ENCODE results near the gene SETD1A. TPM values are rescaled to one million over a fixed set of nuclear protein-coding genes. Genes with fewer than 3 reads are reported as not detected.

SETD1A gene
- total RNA-seq, 1 experiment from 2014 or later, result 33.2 TPM

- peak overlapping the region; percentile 83 for H3K4me3 ChIP-seq
- H4K20me1 ChIP-seq (ENCODE audit: insufficient read depth), result peaks cover 11% of the 10 kb centered on the region
- peaks cover 5% of the 10 kb centered on the region; the same call in 1 of the 2 replicates for H3K9me3 ChIP-seq (ENCODE audit: insufficient read depth, low read depth)
- H2AFZ ChIP-seq, result peak overlapping the region; percentile 80
- H3K4me2 ChIP-seq, result peak overlapping the region; percentile 75
- H3K27ac ChIP-seq, result peak overlapping the region; percentile 90
- ChIA-PET POLR2A (ENCODE audit: unreplicated experiment) (no interaction called here), CTCF (no interaction called here)
- DNase-seq, result peak; percentile 99 to 100
- peaks cover 7% of the 10 kb centered on the region; the same call in 1 of the 2 replicates for H3F3A ChIP-seq (ENCODE audit: insufficient read depth, low read depth)
- TSS peak; percentile 66 for BruUV-seq (replicated peaks)
- intact Hi-C loops (cut with micrococcal nuclease; ENCODE audit: unreplicated experiment), result loop anchor here (1.0 to 2.0 kb wide), 5 partner anchors 26 to 224 kb away; partner anchors contain the start of genes CTF1 and PHKG2
- H3K36me3 ChIP-seq (ENCODE audit: low read depth), result peaks cover 10% of the 10 kb centered on the region; the same call in 1 of the 2 replicates
- no peaks in the 10 kb centered on the region; the same call in 1 of the 2 replicates for H3K4me1 ChIP-seq (replicated peaks; ENCODE audit: insufficient read depth)
- no peak for TF ChIP-seq CTCF (conservative IDR thresholded peaks at IDR 0.05)
- no peaks in the 10 kb centered on the region for H3K27me3 ChIP-seq (ENCODE audit: insufficient read depth, low read depth)
- no peaks in the 10 kb centered on the region for H3K9me2 ChIP-seq (ENCODE audit: insufficient read depth)
- peaks cover 16% of the 10 kb centered on the region for H3K79me2 ChIP-seq (ENCODE audit: low read depth)
Observed at GRCh38 chr16:30922420-30922959, 35.1 kb upstream of the SETD1A start.

- POLR2A ChIA-PET (ENCODE audit: unreplicated experiment), result interaction anchor here (0.6 kb wide), 5 partner anchors 8 to 962 kb away, joined by 3 to 6 read pairs (median 4); no protein-coding TSS in a partner anchor
- no peak for TF ChIP-seq CTCF (conservative IDR thresholded peaks at IDR 0.05)
- TF ChIP-seq EZH2 (IDR thresholded peaks at IDR 0.05; ENCODE audit: low read depth), result no peak
- intact Hi-C loops (cut with micrococcal nuclease; ENCODE audit: unreplicated experiment), result loop anchor here (1.0 to 2.0 kb wide), 8 partner anchors 27 to 265 kb away; partner anchors contain the start of genes CTF1, FBRS, PHKG2 and SETD1A
- Histone ChIP-seq H3K27ac (peak overlapping the region; percentile 90), H3K4me2 (peak overlapping the region; percentile 93), H3K79me2 (ENCODE audit: low read depth) (peaks cover 16% of the 10 kb centered on the region), H3K9me2 (ENCODE audit: insufficient read depth) (no peaks in the 10 kb centered on the region), H3K4me3 (peak overlapping the region; percentile 83), H3F3A (ENCODE audit: insufficient read depth, low read depth) (peaks cover 13% of the 10 kb centered on the region; the same call in 1 of the 2 replicates), H4K20me1 (ENCODE audit: insufficient read depth) (peaks cover 11% of the 10 kb centered on the region), H3K36me3 (ENCODE audit: low read depth) (peaks cover 11% of the 10 kb centered on the region; the same call in 1 of the 2 replicates), H3K9me3 (ENCODE audit: insufficient read depth, low read depth) (peaks cover 5% of the 10 kb centered on the region; the same call in 1 of the 2 replicates), H2AFZ (peak overlapping the region; percentile 77), H3K27me3 (ENCODE audit: insufficient read depth, low read depth) (no peaks in the 10 kb centered on the region), H3K4me1 (replicated peaks; ENCODE audit: insufficient read depth) (no peaks in the 10 kb centered on the region; the same call in 1 of the 2 replicates)
- BruUV-seq (replicated peaks), result no TSS peak
- CTCF ChIA-PET, result interaction anchor here (0.6 to 1.0 kb wide), 6 partner anchors 19 to 533 kb away, joined by 3 to 8 read pairs (median 4); no protein-coding TSS in a partner anchor
- DNase-seq, result peak; percentile 98 to 100
Observed at GRCh38 chr16:30922960-30923535, 34.5 kb upstream of the SETD1A start.

GRCh38 chr16:30923554-30924075 lies 33.9 kb upstream of the SETD1A start, which contains the start of gene FBXL19:
FBXL19 (plus strand) TSS chr16:30923572; CDS start chr16:30925755, 2,183 bp downstream.
- ChIA-PET CTCF (interaction anchor here (0.6 to 1.0 kb wide), 8 partner anchors 18 to 946 kb away, joined by 3 to 8 read pairs (median 4); no protein-coding TSS in a partner anchor), POLR2A (ENCODE audit: unreplicated experiment) (interaction anchor here (0.6 kb wide), 5 partner anchors 7 to 961 kb away, joined by 3 to 6 read pairs (median 4); no protein-coding TSS in a partner anchor)
- intact Hi-C loops (cut with micrococcal nuclease; ENCODE audit: unreplicated experiment), result loop anchor here (1.0 to 2.0 kb wide), 5 partner anchors 27 to 265 kb away; partner anchors contain the start of genes FBRS, PHKG2 and SETD1A
- no TSS peak for BruUV-seq (replicated peaks)
- peaks cover 5% of the 10 kb centered on the region; the same call in 1 of the 2 replicates for H3K9me3 ChIP-seq (ENCODE audit: insufficient read depth, low read depth)
- H3K4me1 ChIP-seq (replicated peaks; ENCODE audit: insufficient read depth), result no peaks in the 10 kb centered on the region; the same call in 1 of the 2 replicates
- H3K36me3 ChIP-seq (ENCODE audit: low read depth), result peaks cover 11% of the 10 kb centered on the region; the same call in 1 of the 2 replicates
- no peaks in the 10 kb centered on the region for H3K9me2 ChIP-seq (ENCODE audit: insufficient read depth)
- H3F3A ChIP-seq (ENCODE audit: insufficient read depth, low read depth), result peaks cover 16% of the 10 kb centered on the region; the same call in 1 of the 2 replicates
- H3K4me3 ChIP-seq, result peak within 1 kb of the TSS; percentile 83
- no peaks in the 10 kb centered on the region for H3K27me3 ChIP-seq (ENCODE audit: insufficient read depth, low read depth)
- no peak for DNase-seq
- no peak for TF ChIP-seq EZH2 (IDR thresholded peaks at IDR 0.05; ENCODE audit: low read depth)
- no peak for TF ChIP-seq CTCF (conservative IDR thresholded peaks at IDR 0.05)
- H2AFZ ChIP-seq, result peak within 1 kb of the TSS; percentile 77
- H3K27ac ChIP-seq, result peak within 1 kb of the TSS; percentile 90
- H4K20me1 ChIP-seq (ENCODE audit: insufficient read depth), result peaks cover 11% of the 10 kb centered on the region
- H3K4me2 ChIP-seq, result peak within 1 kb of the TSS; percentile 93
- H3K79me2 ChIP-seq (ENCODE audit: low read depth), result peaks cover 16% of the 10 kb centered on the region

Measured in PC-9 (cell line).